Inflammatory macrophage treated with lipopolysaccharide for 1 hour (primary cell): ENCODE results near the gene MT1X.
"Not testable (repeated sequence)": the region's sequence is repeated elsewhere in the genome, so short reads cannot be mapped to it uniquely, and the experiment has no call there.

Source experiments
- DNase-seq, 2 donors: peaks; one replicate each; pipeline ENCODE4 v3.0.0-alpha.2; 2020 to 2022

The MT1X gene

DNA sequence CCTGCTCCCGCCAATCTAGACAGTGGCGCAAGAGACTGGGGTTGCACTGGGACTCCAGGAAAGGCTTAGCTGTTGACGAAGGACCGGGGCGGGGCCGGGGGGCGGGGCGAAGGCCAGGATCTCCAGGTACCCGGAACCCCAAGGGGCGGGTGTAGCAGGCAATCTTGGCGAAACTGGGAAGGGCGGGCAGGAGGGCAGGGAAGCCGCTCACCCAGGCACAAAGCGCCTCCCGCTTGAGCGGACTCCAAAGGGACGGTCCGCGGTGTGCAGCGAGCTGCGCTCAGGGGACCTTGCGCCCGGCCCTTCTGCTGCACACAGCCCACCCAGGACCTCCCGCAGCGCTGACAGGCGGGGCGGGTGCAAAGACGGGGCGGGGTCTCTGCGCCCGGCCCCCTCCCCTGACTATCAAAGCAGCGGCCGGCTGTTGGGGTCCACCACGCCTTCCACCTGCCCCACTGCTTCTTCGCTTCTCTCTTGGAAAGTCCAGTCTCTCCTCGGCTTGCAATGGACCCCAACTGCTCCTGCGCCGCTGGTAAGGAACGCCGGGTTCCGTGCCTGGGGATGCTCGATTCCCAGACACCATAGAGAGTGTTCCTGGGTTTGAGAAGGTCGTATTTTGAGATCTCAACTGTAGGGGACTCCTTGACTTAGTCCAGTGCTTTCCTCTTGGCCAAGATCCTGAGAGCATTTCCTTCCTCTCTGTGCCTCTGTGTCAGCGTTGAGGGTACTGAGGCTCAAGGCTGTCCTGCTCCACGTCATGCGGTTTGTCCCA, 24.5 kb upstream of the MT1X start, which contains the start of gene MT1F:
TSS of gene MT1F (plus strand) at position 405 of the 772 bp plus-strand sequence. CDS start at position 505, 100 bp downstream.
- peak; percentile 71 to 75 for DNase-seq

GRCh38 chr16:56658327-56658875, 23.9 kb upstream of the MT1X start:
- DNase-seq = no peak

DNA sequence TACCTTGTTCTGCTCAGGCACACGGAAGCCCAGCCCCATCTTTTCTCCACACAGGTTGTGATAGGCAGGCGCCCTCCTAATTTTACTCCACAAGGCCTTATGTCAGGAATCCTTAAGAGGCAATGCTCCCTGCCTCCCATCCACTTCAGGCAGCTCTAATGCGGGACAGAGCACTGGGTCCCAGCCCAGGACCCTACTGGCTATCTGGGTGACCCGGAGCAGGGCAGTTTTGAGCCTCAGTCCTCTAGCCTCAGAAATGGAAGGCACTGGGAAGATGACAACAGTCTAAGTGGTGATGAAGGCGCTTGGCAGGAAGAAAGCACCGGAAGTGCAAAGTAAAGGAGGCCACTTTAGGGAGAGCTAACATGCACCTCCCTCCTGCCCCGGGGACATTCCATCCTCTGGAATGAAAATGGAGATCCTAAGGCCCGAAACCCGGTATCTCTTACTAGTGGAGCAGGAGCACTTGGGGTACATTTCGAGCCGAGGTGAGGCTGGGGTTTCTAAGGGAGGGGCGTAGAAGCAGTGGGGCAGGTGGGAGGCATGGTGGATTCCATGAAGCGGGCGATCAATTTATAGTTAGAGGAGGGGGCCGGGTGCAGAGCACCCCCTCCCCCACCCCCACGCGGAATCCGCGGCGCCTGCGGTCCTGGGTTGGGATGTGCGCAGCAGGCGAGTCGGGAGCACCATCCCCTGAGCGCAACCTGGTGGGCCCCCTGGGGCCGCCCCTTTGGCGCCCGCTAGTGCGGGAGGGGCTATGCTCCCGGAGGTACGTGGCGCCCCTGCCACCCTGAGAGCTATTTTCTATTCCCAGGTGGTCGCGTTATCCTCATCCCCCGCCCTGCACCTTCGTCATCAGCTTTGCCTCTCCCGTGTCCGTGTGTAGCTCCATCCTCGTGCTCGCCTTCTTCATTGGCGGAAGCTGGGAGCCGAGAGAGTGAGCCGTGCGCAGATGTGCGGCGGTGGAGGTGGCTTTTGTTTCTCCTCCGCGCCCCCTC, 19.6 kb upstream of the MT1X start:
- no peak for DNase-seq

- DNase-seq = no peak
Observed at GRCh38 chr16:56664506-56664905, 17.8 kb upstream of the MT1X start.

- DNase-seq = not testable (repeated sequence)
Observed at GRCh38 chr16:56665286-56666261, 16.7 kb upstream of the MT1X start.

GRCh38 chr16:56667581-56668571, 14.4 kb upstream of the MT1X start, which contains the start of gene MT1G:
MT1G (minus strand) TSS chr16:56668065; CDS start chr16:56667993, 72 bp downstream.
- DNase-seq = peak; percentile 62 to 72

DNA sequence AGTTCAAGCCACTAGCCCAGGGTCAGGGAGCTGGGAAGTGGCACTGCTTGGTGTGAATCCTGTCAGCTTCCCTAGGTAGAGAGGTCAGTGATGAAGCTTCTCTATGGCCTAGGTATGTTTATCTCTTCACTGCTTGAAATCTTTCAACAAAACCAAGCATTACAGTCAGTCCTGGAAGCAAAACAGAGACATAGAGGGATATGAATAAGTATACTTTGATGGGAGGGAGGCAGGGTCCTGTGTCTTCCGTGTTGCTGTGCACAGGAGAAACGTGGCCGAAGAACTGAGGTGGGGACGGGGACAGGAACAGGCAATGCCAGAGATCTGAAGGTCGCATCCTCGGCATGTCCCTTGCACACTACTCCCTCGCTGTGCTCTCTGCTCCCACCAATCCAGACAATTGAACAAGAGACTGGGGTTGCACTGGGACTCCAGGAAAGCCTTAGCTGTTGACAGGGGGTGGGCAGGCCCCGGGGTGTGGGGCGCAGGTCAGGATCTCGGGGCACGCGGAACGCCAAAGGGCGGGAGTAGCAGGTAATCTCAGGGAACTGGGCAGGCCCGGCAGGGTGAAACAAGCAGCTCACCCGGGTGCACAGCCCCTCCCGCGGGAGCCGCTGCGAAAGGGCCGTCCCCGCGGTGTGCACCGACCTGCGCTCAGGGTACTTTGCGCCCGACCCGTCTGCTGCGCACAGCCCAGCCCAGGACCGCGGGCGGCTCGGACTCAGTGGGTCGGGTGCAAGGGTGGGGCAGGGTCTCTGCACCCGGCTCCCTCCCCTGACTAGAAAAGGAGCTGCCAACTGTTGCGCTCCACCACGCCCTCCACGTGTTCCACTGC, 13.0 kb upstream of the MT1X start, which contains the start of gene MT1H:
TSS of gene MT1H (plus strand) at position 810 of the 835 bp plus-strand sequence. CDS start 71 bp downstream, outside the sequence.
- DNase-seq = no peak

- DNase-seq = peak in 1 of 2 donors; percentile 28
Observed at GRCh38 chr16:56669840-56670619, 12.2 kb upstream of the MT1X start.

DNA sequence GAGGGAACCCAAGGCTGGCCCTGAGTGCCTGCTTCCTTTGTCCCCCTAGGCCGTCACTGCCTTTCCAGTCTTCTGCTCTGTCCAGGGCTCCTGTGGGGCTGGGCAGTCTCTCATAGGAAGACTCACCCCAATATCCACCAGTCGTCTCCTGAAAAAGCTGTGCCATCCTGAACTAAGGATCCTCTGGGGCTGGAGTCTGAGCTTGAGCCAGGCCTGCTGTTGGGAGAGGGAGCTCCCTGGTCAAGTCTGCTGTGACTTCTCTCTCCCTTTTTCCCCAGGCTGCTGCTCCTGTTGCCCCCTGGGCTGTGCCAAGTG, 11.7 kb upstream of the MT1X start:
- no peak for DNase-seq

DNA sequence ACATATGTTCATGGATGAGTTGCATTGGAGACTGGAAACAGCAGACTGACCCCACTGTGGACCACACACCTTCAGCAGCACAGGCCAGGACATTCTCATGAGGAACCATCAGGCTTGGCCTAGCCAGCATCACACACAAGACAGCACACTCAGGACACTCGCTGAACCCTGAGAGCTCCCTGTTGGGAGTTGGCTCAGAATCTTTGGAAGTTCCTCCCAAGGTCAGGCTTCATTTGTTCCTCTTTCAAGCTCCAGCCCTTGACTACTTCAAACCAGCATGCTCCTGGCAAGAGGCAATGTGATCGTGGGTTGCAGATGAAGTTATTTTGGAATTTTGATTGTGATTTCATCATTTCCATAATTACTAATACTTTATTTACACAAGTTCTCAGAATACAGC, 10.6 kb upstream of the MT1X start:
- DNase-seq = peak; percentile 86 to 87

DNA sequence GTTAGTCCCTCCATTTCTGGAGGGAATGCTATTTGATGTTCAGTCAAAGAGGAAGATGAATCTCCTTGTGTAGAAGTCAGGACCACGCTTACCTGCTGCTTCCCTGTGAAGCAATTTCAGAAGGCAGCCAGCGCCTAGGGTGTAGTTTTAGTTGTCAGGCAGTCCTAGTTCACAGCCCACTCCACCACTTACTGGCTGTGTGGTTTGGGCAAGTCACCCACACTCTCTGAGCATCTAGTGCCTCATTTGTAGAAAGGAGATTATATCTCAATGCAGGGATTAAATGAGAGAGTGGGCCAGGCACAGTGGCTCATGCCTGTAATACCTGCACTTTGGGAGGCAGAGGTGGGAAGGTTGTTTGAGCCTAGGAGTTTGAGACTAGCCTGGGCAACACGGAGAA, 10.1 kb upstream of the MT1X start:
- DNase-seq = not testable (repeated sequence)

- no peak for DNase-seq
Observed at GRCh38 chr16:56672761-56673536, 9.3 kb upstream of the MT1X start.

GRCh38 chr16:56673921-56674320, 8.3 kb upstream of the MT1X start:
- peak; percentile 33 to 53 for DNase-seq

- DNase-seq = not testable (repeated sequence)
Observed at GRCh38 chr16:56674570-56674969, 7.7 kb upstream of the MT1X start.

GRCh38 chr16:56675685-56676210, 6.5 kb upstream of the MT1X start:
- no peak for DNase-seq

GRCh38 chr16:56677474-56677873, 4.8 kb upstream of the MT1X start:
- no peak for DNase-seq

DNA sequence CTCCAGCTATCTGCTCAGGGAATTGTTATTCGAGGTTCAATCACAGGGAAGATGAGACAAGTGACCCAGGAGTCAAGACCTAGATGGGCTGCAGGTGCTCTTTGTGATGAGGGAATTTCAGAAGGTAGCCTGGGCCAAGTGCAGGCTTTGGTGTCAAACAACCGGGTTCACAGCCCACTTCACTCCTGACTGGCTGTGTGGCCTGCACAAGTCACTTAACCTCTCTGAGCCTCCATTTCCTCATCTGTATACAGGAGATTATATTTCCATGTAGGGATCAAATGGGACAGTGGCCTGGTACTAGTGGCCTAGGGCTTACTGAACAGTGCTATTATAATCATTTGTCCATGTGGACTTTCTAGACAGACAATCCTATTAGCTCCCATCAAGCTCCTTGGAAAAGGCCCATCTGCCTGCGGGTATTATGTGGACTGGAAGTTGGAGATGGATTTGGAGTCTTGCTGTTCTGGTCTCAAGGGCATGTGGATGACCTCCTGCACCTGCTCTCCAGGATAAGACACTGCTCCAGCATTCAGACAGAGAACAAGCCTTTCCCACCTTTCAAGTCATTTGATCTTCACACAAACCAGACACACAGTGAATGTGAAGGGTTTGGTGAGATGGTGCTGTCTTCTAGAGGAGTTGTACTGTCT, 3.1 kb upstream of the MT1X start:
- no peak for DNase-seq
